ENCODE data around the gene XPNPEP1. TPM values are rescaled to one million over a fixed set of nuclear protein-coding genes. Genes with fewer than 3 reads are reported as not detected.

The XPNPEP1 gene
- total RNA-seq, 2 experiments from 2014 or later: 90.2 to 96.5 TPM

GRCh38 chr10:109852475-109853037, 70.8 kb downstream of the XPNPEP1 start:
- no peak overlapping the region for H3K4me3 Mint-ChIP-seq
- peak; percentile 70 for DNase-seq
- H3K27ac Mint-ChIP-seq: no peak overlapping the region
- H3K9me3 Mint-ChIP-seq: no peaks in the 10 kb centered on the region
- H3K36me3 Mint-ChIP-seq: no peaks in the 10 kb centered on the region
- H3K27me3 Mint-ChIP-seq: peaks cover 5% of the 10 kb centered on the region
- H3K4me1 Mint-ChIP-seq: peaks cover 20% of the 10 kb centered on the region

- no peaks in the 10 kb centered on the region for H3K9me3 Mint-ChIP-seq
- no peaks in the 10 kb centered on the region for H3K36me3 Mint-ChIP-seq
- no peak for DNase-seq
- H3K27me3 Mint-ChIP-seq: peaks cover 5% of the 10 kb centered on the region
- peaks cover 20% of the 10 kb centered on the region for H3K4me1 Mint-ChIP-seq
- no peak overlapping the region for H3K27ac Mint-ChIP-seq
- no peak overlapping the region for H3K4me3 Mint-ChIP-seq
Observed at GRCh38 chr10:109851616-109852474, 71.5 kb downstream of the XPNPEP1 start.

- Mint-ChIP-seq H3K4me3 (no peak overlapping the region), H3K9me3 (no peaks in the 10 kb centered on the region), H3K36me3 (no peaks in the 10 kb centered on the region), H3K27me3 (peaks cover 2% of the 10 kb centered on the region), H3K4me1 (peaks cover 6% of the 10 kb centered on the region), H3K27ac (no peak overlapping the region)
- no peak for DNase-seq
Observed at GRCh38 chr10:109846832-109847231, 76.5 kb downstream of the XPNPEP1 start.

- DNase-seq: no peak
- H3K27ac Mint-ChIP-seq: no peak overlapping the region
- no peaks in the 10 kb centered on the region for H3K9me3 Mint-ChIP-seq
- no peaks in the 10 kb centered on the region for H3K4me1 Mint-ChIP-seq
- H3K36me3 Mint-ChIP-seq: no peaks in the 10 kb centered on the region
- no peak overlapping the region for H3K4me3 Mint-ChIP-seq
- H3K27me3 Mint-ChIP-seq: peaks cover 2% of the 10 kb centered on the region
Observed at GRCh38 chr10:109845308-109845707, 78.0 kb downstream of the XPNPEP1 start.

GRCh38 chr10:109838592-109839244, 84.6 kb downstream of the XPNPEP1 start:
- Mint-ChIP-seq H3K27ac (no peak overlapping the region), H3K36me3 (no peaks in the 10 kb centered on the region), H3K9me3 (no peaks in the 10 kb centered on the region), H3K27me3 (peaks cover 6% of the 10 kb centered on the region), H3K4me1 (no peaks in the 10 kb centered on the region), H3K4me3 (no peak overlapping the region)
- DNase-seq: no peak

- DNase-seq: no peak
- Mint-ChIP-seq H3K27me3 (peaks cover 3% of the 10 kb centered on the region), H3K36me3 (no peaks in the 10 kb centered on the region), H3K4me1 (no peaks in the 10 kb centered on the region), H3K4me3 (no peak overlapping the region), H3K9me3 (no peaks in the 10 kb centered on the region), H3K27ac (no peak overlapping the region)
Observed at GRCh38 chr10:109837384-109837783, 85.9 kb downstream of the XPNPEP1 start.

- peaks cover 7% of the 10 kb centered on the region for H3K9me3 Mint-ChIP-seq
- no peaks in the 10 kb centered on the region for H3K36me3 Mint-ChIP-seq
- no peaks in the 10 kb centered on the region for H3K4me1 Mint-ChIP-seq
- no peak overlapping the region for H3K4me3 Mint-ChIP-seq
- H3K27me3 Mint-ChIP-seq: peaks cover 7% of the 10 kb centered on the region
- no peak for DNase-seq
- no peak overlapping the region for H3K27ac Mint-ChIP-seq
Observed at GRCh38 chr10:109835257-109835656, 88.1 kb downstream of the XPNPEP1 start.

- DNase-seq: no peak
- Mint-ChIP-seq H3K27me3 (peaks cover 3% of the 10 kb centered on the region), H3K9me3 (peaks cover 7% of the 10 kb centered on the region), H3K36me3 (no peaks in the 10 kb centered on the region), H3K27ac (no peak overlapping the region), H3K4me3 (no peak overlapping the region), H3K4me1 (no peaks in the 10 kb centered on the region)
Observed at GRCh38 chr10:109831846-109832245, 91.5 kb downstream of the XPNPEP1 start.

- Mint-ChIP-seq H3K4me1 (no peaks in the 10 kb centered on the region), H3K9me3 (no peaks in the 10 kb centered on the region), H3K27me3 (peaks cover 20% of the 10 kb centered on the region), H3K4me3 (no peak overlapping the region), H3K36me3 (no peaks in the 10 kb centered on the region), H3K27ac (no peak overlapping the region)
- no peak for DNase-seq
Observed at GRCh38 chr10:109824206-109824605, 99.1 kb downstream of the XPNPEP1 start.

- Mint-ChIP-seq H3K9me3 (no peaks in the 10 kb centered on the region), H3K36me3 (no peaks in the 10 kb centered on the region), H3K27ac (no peak overlapping the region), H3K4me1 (no peaks in the 10 kb centered on the region), H3K27me3 (peaks cover 23% of the 10 kb centered on the region), H3K4me3 (no peak overlapping the region)
- no peak for DNase-seq
Observed at GRCh38 chr10:109823196-109823595, 100.1 kb downstream of the XPNPEP1 start.

GRCh38 chr10:109821672-109822071, 101.6 kb downstream of the XPNPEP1 start:
- no peaks in the 10 kb centered on the region for H3K9me3 Mint-ChIP-seq
- no peaks in the 10 kb centered on the region for H3K4me1 Mint-ChIP-seq
- no peaks in the 10 kb centered on the region for H3K36me3 Mint-ChIP-seq
- H3K27ac Mint-ChIP-seq: no peak overlapping the region
- H3K4me3 Mint-ChIP-seq: no peak overlapping the region
- no peak for DNase-seq
- peaks cover 23% of the 10 kb centered on the region for H3K27me3 Mint-ChIP-seq

- H3K4me1 Mint-ChIP-seq: no peaks in the 10 kb centered on the region
- no peak overlapping the region for H3K27ac Mint-ChIP-seq
- peaks cover 22% of the 10 kb centered on the region for H3K27me3 Mint-ChIP-seq
- no peak overlapping the region for H3K4me3 Mint-ChIP-seq
- no peak for DNase-seq
- no peaks in the 10 kb centered on the region for H3K36me3 Mint-ChIP-seq
- no peaks in the 10 kb centered on the region for H3K9me3 Mint-ChIP-seq
Observed at GRCh38 chr10:109820620-109821405, 102.5 kb downstream of the XPNPEP1 start.

- no peak overlapping the region for H3K4me3 Mint-ChIP-seq
- H3K27me3 Mint-ChIP-seq: peaks cover 14% of the 10 kb centered on the region
- H3K9me3 Mint-ChIP-seq: no peaks in the 10 kb centered on the region
- no peaks in the 10 kb centered on the region for H3K4me1 Mint-ChIP-seq
- H3K36me3 Mint-ChIP-seq: no peaks in the 10 kb centered on the region
- DNase-seq: no peak
- no peak overlapping the region for H3K27ac Mint-ChIP-seq
Observed at GRCh38 chr10:109819807-109820206, 103.5 kb downstream of the XPNPEP1 start.
